ENCODE data around the gene CLPTM1L.
"Not testable (repeated sequence)": the region's sequence is repeated elsewhere in the genome, so short reads cannot be mapped to it uniquely, and the experiment has no call there.

Gene CLPTM1L

GRCh38 chr5:1335540-1336095, 9.3 kb downstream of the CLPTM1L start:
- peaks cover 90% of the 10 kb centered on the region for H3K36me3 Mint-ChIP-seq (ENCODE audit: low read depth)
- H3K9me3 Mint-ChIP-seq: no peaks in the 10 kb centered on the region
- H3K4me1 Mint-ChIP-seq (ENCODE audit: low read depth): no peaks in the 10 kb centered on the region
- intact Hi-C loops (cut with micrococcal nuclease): no loop called here
- no peaks in the 10 kb centered on the region for H3K27me3 Mint-ChIP-seq
- no peak overlapping the region for H3K4me3 Mint-ChIP-seq
- H3K27ac Mint-ChIP-seq: peak overlapping the region; percentile 25

- H3K9me3 Mint-ChIP-seq: no peaks in the 10 kb centered on the region
- intact Hi-C loops (cut with micrococcal nuclease): no loop called here
- H3K36me3 Mint-ChIP-seq (ENCODE audit: low read depth): peaks cover 90% of the 10 kb centered on the region
- H3K4me1 Mint-ChIP-seq (ENCODE audit: low read depth): no peaks in the 10 kb centered on the region
- no peaks in the 10 kb centered on the region for H3K27me3 Mint-ChIP-seq
- H3K4me3 Mint-ChIP-seq: no peak overlapping the region
- peak overlapping the region; percentile 25 for H3K27ac Mint-ChIP-seq
Measured at GRCh38 chr5:1334831-1335539, 9.9 kb downstream of the CLPTM1L start.

GRCh38 chr5:1333986-1334385, 10.9 kb downstream of the CLPTM1L start:
- H3K27me3 Mint-ChIP-seq: no peaks in the 10 kb centered on the region
- intact Hi-C loops (cut with micrococcal nuclease): no loop called here
- H3K27ac Mint-ChIP-seq: no peak overlapping the region
- H3K36me3 Mint-ChIP-seq (ENCODE audit: low read depth): peaks cover 89% of the 10 kb centered on the region
- H3K9me3 Mint-ChIP-seq: no peaks in the 10 kb centered on the region
- no peak overlapping the region for H3K4me3 Mint-ChIP-seq
- H3K4me1 Mint-ChIP-seq (ENCODE audit: low read depth): no peaks in the 10 kb centered on the region

- intact Hi-C loops (cut with micrococcal nuclease); H3K27me3 Mint-ChIP-seq; H3K27ac Mint-ChIP-seq; H3K4me3 Mint-ChIP-seq; H3K9me3 Mint-ChIP-seq; H3K4me1 Mint-ChIP-seq (ENCODE audit: low read depth): not testable (repeated sequence)
- peaks cover 89% of the 10 kb centered on the region for H3K36me3 Mint-ChIP-seq (ENCODE audit: low read depth)
Measured at GRCh38 chr5:1333286-1333685, 11.6 kb downstream of the CLPTM1L start.

- H3K27me3 Mint-ChIP-seq: no peaks in the 10 kb centered on the region
Measured at GRCh38 chr5:1332461-1333001, 12.4 kb downstream of the CLPTM1L start.

GRCh38 chr5:1331861-1332405, 13.0 kb downstream of the CLPTM1L start:
- Mint-ChIP-seq H3K9me3 (no peaks in the 10 kb centered on the region), H3K4me3 (no peak overlapping the region), H3K36me3 (ENCODE audit: low read depth) (peaks cover 84% of the 10 kb centered on the region), H3K4me1 (ENCODE audit: low read depth) (no peaks in the 10 kb centered on the region), H3K27ac (no peak overlapping the region), H3K27me3 (no peaks in the 10 kb centered on the region)
- intact Hi-C loops (cut with micrococcal nuclease): no loop called here

More at GRCh38 chr5:1332461-1333001, 12.4 kb downstream of the CLPTM1L start:
- no peak overlapping the region for H3K4me3 Mint-ChIP-seq
- no peaks in the 10 kb centered on the region for H3K4me1 Mint-ChIP-seq (ENCODE audit: low read depth)
- H3K9me3 Mint-ChIP-seq: no peaks in the 10 kb centered on the region
- H3K27ac Mint-ChIP-seq: no peak overlapping the region
- intact Hi-C loops (cut with micrococcal nuclease): no loop called here
- peaks cover 84% of the 10 kb centered on the region for H3K36me3 Mint-ChIP-seq (ENCODE audit: low read depth)

- no peaks in the 10 kb centered on the region for H3K27me3 Mint-ChIP-seq
- no peak overlapping the region for H3K27ac Mint-ChIP-seq
- H3K4me1 Mint-ChIP-seq (ENCODE audit: low read depth): no peaks in the 10 kb centered on the region
- H3K9me3 Mint-ChIP-seq: no peaks in the 10 kb centered on the region
- H3K4me3 Mint-ChIP-seq: no peak overlapping the region
- H3K36me3 Mint-ChIP-seq (ENCODE audit: low read depth): peaks cover 84% of the 10 kb centered on the region
- intact Hi-C loops (cut with micrococcal nuclease): no loop called here
Measured at GRCh38 chr5:1330847-1331831, 13.8 kb downstream of the CLPTM1L start.

- Mint-ChIP-seq H3K27ac (no peak overlapping the region), H3K4me1 (ENCODE audit: low read depth) (no peaks in the 10 kb centered on the region), H3K27me3 (no peaks in the 10 kb centered on the region), H3K9me3 (no peaks in the 10 kb centered on the region), H3K4me3 (no peak overlapping the region), H3K36me3 (ENCODE audit: low read depth) (peaks cover 84% of the 10 kb centered on the region)
- intact Hi-C loops (cut with micrococcal nuclease): no loop called here
Measured at GRCh38 chr5:1330146-1330846, 14.6 kb downstream of the CLPTM1L start.

GRCh38 chr5:1329111-1329579, 15.8 kb downstream of the CLPTM1L start:
- H3K9me3 Mint-ChIP-seq: no peaks in the 10 kb centered on the region
- intact Hi-C loops (cut with micrococcal nuclease): no loop called here
- no peaks in the 10 kb centered on the region for H3K4me1 Mint-ChIP-seq (ENCODE audit: low read depth)
- H3K27ac Mint-ChIP-seq: no peak overlapping the region
- H3K4me3 Mint-ChIP-seq: no peak overlapping the region
- H3K36me3 Mint-ChIP-seq (ENCODE audit: low read depth): peaks cover 84% of the 10 kb centered on the region
- H3K27me3 Mint-ChIP-seq: no peaks in the 10 kb centered on the region

GRCh38 chr5:1328237-1329110, 16.4 kb downstream of the CLPTM1L start:
- intact Hi-C loops (cut with micrococcal nuclease); H3K4me3 Mint-ChIP-seq; H3K4me1 Mint-ChIP-seq (ENCODE audit: low read depth); H3K27me3 Mint-ChIP-seq; H3K9me3 Mint-ChIP-seq; H3K27ac Mint-ChIP-seq: not testable (repeated sequence)
- H3K36me3 Mint-ChIP-seq (ENCODE audit: low read depth): peaks cover 84% of the 10 kb centered on the region

- peaks cover 87% of the 10 kb centered on the region for H3K36me3 Mint-ChIP-seq (ENCODE audit: low read depth)
- H3K4me3 Mint-ChIP-seq; intact Hi-C loops (cut with micrococcal nuclease); H3K4me1 Mint-ChIP-seq (ENCODE audit: low read depth); H3K9me3 Mint-ChIP-seq; H3K27me3 Mint-ChIP-seq; H3K27ac Mint-ChIP-seq: not testable (repeated sequence)
Measured at GRCh38 chr5:1326901-1327756, 17.8 kb downstream of the CLPTM1L start.

GRCh38 chr5:1326532-1326875, 18.4 kb downstream of the CLPTM1L start:
- H3K4me3 Mint-ChIP-seq; intact Hi-C loops (cut with micrococcal nuclease); H3K27ac Mint-ChIP-seq; H3K9me3 Mint-ChIP-seq; H3K4me1 Mint-ChIP-seq (ENCODE audit: low read depth); H3K27me3 Mint-ChIP-seq: not testable (repeated sequence)
- peaks cover 87% of the 10 kb centered on the region for H3K36me3 Mint-ChIP-seq (ENCODE audit: low read depth)
